Adipocyte (in vitro differentiated cells): Measurements from ENCODE around the gene PLEKHG3.

Experiments
- DNase-seq: peaks from one replicate; pipeline ENCODE4 v3.0.0-alpha.2; 2015; ENCODE audit warnings: low read depth
- H3K27me3 ChIP-seq: replicated peaks from 2 replicates; pipeline ENCODE4 v1.7.0; 2013; ENCODE audit warnings: mild to moderate bottlenecking, low read length, moderate library complexity; ENCODE audit not compliant: control insufficient read depth, insufficient read depth
- H3K36me3 ChIP-seq: 2 replicates; pipeline ENCODE4 v1.7.0; 2013; ENCODE audit warnings: low read length, mild to moderate bottlenecking, moderate library complexity; ENCODE audit not compliant: control insufficient read depth, insufficient read depth, severe bottlenecking
- H3K4me1 ChIP-seq: 2 replicates; pipeline ENCODE4 v1.7.0; 2013; ENCODE audit warnings: mild to moderate bottlenecking, low read length, moderate library complexity; ENCODE audit not compliant: control insufficient read depth, insufficient read depth
- H3K4me3 ChIP-seq: 2 replicates; pipeline ENCODE4 v1.7.0; 2013; ENCODE audit warnings: mild to moderate bottlenecking, low read length, moderate library complexity
- H3K9ac ChIP-seq: 2 replicates; pipeline ENCODE4 v1.7.0; 2013; ENCODE audit warnings: mild to moderate bottlenecking, low read length, moderate library complexity
- H3K9me3 ChIP-seq: 2 replicates; pipeline ENCODE4 v1.7.0; 2013; ENCODE audit warnings: mild to moderate bottlenecking, low read length, moderate library complexity; ENCODE audit not compliant: control insufficient read depth

The PLEKHG3 gene

DNA sequence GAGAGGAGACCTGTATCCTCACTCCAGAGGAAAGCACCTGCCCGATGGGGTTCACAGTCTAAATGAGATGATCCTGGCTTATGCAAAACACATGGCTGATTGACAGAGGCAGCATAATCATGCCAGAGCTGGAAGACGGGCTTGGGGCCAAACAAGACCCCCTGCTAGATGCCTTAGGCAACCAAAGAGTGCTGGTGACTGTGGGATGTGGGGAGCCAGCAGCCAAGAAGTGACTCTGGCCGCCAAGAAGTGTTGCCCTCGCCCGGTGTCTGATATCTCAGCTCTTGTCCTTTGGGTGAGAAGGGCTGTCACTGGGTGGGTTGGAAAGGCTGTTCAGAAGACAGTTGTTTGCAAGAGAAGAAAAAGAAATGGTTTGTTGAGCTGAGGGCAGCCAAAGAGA, 56.7 kb downstream of the PLEKHG3 start:
- Histone ChIP-seq H3K9ac (no peak overlapping the region), H3K4me1 (peaks cover 29% of the 10 kb centered on the region)

DNA sequence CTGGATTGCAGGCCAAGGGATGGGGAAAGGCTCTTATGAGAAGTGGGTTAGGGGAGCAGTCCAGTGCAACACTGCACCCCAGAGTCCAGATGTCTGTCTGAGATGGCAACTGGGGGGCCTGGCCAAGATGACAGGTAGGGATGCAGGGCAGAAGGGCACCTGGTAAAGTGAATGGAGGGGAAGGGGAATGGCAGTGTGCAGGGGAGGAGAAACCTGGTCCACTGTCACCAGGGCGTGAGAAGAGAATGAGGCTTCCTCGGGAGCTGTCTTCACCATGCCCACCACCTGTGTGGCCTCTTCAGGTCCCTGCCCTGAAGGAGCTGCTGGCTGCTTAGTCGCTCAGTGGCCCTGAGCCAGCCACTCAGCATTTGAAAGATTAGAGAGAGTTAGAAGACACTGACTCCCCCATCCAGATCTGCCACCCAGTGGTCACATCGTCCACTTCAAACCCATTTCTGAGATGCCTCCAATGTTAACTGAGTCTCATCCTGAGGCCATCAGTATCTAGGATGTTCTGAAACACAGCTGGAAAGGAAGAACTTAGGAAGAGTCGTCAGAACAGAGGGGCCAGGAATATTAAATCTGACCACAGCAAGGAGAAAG, 57.3 kb downstream of the PLEKHG3 start:
- H3K4me1 ChIP-seq, result peaks cover 29% of the 10 kb centered on the region
- peaks cover 18% of the 10 kb centered on the region for H3K27me3 ChIP-seq
- no peak overlapping the region for H3K9ac ChIP-seq
- no peak overlapping the region for H3K4me3 ChIP-seq
- H3K36me3 ChIP-seq, result no peaks in the 10 kb centered on the region
- DNase-seq, result no peak
- H3K9me3 ChIP-seq, result no peaks in the 10 kb centered on the region

More for the DNA sequence above, 56.7 kb downstream of the PLEKHG3 start:
- Histone ChIP-seq H3K36me3 (no peaks in the 10 kb centered on the region), H3K9me3 (no peaks in the 10 kb centered on the region), H3K4me3 (no peak overlapping the region), H3K27me3 (peaks cover 19% of the 10 kb centered on the region)
- DNase-seq, result no peak

DNA sequence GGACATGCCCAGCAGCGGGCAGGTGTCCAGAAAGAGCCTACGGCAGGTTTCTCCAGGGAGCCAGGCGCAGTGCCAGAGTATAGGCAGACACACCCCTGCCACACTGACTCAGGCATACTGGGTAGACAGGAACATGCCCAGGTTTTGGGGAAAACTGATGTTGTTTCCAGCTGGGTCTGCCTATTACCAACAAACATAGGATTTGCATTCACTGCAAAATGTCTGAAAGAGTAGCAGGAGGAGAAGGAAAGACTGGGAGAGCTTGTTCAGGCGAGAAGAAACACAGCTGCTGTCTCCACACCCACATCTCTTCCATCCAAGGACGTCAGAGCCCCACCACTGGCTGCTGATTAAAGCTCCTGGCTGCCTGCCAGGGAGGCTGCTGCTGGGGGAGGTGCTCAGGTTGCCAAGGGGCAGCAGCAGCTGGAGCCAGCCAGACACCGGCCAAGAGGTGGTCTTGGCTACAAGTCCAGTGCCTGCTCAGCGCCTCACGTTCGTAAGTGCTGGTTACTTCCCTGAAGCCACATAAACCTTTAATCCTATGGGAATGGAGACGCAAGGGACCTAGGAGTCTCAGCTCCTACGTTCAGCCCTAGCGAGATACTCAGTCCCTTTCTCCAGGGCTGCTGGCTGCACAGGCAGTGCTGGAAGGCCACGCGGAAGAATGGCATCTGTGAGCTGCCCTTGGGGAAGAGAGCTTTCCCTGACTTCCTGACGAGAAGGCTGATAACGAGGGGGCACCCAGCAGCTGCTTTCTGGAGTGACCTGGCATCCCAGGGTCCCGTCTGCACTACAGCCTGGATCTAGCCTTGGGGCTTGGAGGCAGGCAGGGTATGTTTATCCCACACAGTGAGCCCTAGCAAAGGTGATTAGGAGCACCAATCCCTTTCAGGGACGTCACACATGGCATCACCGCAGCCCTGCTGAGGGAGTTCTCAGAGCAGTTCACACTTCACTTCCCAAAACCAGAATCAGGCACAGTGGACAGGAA, 58.1 kb downstream of the PLEKHG3 start:
- Histone ChIP-seq H3K4me1 (peaks cover 29% of the 10 kb centered on the region), H3K9me3 (no peaks in the 10 kb centered on the region), H3K4me3 (no peak overlapping the region), H3K27me3 (peaks cover 24% of the 10 kb centered on the region), H3K36me3 (no peaks in the 10 kb centered on the region), H3K9ac (no peak overlapping the region)
- peak; percentile 77 for DNase-seq

DNA sequence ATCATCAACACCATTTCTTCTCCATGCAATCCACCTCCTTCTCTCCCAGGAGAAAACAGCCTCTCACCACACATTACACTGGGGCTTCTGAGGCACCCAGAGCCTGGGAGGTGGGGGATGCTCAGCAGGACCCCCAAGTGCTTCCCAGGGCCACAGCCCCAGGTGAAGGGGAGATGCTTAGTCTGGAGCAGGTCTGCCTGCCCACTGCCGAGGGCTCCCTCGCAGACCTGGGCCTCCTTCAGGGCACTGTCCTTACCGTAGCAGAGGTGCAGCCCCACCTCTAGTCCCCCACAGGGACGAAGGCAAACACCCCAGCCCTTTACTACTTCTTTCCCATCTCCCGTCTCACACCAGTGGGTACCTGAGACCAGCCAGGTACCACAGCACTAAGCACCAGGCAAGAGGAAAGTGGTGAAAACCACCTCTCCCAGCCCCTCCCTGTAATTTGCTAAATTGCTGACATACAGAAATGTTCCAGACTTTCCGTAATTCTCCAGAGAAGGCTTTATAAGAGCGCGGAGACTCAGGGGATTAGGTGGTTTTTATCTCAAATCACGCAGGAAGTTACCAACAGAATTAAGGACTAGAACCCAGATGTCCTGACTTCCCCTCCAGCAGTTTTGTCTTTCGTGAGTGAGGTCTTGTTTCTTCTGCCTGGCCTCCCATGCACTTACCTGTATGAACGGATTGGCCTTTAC, 59.0 kb downstream of the PLEKHG3 start:
- H3K36me3 ChIP-seq, result no peaks in the 10 kb centered on the region
- H3K4me1 ChIP-seq, result peaks cover 24% of the 10 kb centered on the region
- H3K9me3 ChIP-seq, result no peaks in the 10 kb centered on the region
- DNase-seq, result no peak
- H3K9ac ChIP-seq, result no peak overlapping the region
- no peak overlapping the region for H3K4me3 ChIP-seq
- peaks cover 31% of the 10 kb centered on the region for H3K27me3 ChIP-seq

DNA sequence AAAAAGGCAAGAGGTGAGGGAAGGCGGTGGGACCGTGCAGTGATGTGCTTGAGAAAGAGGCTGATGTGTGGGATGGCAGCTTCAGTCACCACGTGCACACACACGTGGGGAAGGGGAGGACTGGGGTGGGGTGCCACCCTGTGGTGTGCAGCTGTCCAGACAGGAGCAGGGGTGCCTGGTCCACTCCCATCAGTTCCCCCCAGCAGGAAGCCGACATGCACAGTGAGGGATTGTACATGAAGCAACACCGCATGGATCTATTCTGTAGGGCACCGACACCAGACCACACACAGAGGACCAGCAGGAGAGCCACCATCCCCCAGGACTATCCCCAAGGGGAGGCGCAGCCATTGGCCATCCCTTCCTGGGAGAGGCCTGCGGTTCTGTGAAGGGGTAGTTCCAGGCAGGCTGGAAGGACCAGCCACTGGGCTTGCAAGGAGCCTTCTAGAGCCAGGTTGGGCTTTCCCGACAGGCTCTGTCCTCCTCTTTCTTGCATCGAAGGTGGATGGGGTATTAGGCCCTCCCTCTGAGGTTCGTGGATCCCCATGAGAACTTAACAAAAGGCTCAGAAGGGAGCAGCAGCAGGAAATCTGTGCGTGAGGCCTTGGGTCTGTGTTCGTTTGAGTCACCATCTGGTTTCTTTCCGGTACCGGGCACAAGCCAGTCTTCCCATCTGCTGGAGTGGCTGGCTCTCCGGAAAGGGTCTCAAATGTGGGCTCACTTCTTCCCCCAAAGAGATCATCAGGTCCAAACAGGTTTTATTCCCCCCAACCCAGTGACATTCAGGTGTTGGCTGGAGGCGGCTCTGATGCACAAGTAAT, 59.8 kb downstream of the PLEKHG3 start:
- H3K9me3 ChIP-seq, result no peaks in the 10 kb centered on the region
- H3K4me3 ChIP-seq, result peak overlapping the region; percentile 59
- peak overlapping the region; percentile 70 for H3K9ac ChIP-seq
- H3K4me1 ChIP-seq, result peaks cover 17% of the 10 kb centered on the region
- H3K36me3 ChIP-seq, result no peaks in the 10 kb centered on the region
- H3K27me3 ChIP-seq, result peaks cover 33% of the 10 kb centered on the region
- peak; percentile 29 for DNase-seq

DNA sequence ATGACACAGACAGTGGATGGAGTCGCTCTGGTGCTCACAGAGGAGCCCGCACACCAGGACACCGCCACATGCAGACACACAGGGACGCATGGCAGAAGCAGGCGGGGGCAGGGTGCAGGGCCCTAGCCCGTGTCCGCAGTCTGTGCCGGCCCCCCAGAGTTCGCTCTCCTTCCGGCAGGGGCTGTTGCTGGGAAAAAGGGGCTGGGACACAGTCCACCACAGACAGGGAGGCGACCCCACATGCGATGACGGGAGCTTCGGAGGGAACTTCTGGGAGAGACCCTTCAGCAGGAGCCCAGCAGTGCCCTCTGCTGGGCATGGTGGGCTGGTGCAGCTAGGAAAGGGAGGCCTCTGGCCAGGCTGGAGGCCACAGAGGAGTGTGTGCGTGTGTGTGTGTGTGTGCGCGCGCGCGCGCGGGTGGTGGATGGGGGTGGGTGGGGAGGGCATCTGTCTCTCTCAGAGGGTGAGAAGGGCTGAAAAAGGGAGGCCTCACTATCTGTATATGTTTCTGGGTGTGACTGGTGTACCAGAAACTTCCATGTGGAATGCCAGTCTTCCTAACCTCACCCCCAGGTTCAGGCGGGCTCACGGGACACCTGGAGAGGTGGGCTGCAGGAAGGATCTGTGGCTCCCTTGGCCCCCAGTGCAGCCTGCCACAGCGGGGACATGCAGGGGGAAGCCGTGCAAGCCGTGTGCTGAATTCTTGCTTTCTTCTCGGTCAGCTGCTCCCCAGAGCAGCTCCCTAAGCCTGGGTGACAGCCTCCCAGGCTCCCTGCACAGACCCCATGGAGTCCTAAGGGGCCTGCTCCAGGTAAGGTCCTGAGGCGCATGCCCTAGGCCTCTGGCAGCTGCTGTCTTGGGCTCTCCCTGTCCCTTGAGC, 60.7 kb downstream of the PLEKHG3 start:
- peaks cover 26% of the 10 kb centered on the region for H3K27me3 ChIP-seq

DNA sequence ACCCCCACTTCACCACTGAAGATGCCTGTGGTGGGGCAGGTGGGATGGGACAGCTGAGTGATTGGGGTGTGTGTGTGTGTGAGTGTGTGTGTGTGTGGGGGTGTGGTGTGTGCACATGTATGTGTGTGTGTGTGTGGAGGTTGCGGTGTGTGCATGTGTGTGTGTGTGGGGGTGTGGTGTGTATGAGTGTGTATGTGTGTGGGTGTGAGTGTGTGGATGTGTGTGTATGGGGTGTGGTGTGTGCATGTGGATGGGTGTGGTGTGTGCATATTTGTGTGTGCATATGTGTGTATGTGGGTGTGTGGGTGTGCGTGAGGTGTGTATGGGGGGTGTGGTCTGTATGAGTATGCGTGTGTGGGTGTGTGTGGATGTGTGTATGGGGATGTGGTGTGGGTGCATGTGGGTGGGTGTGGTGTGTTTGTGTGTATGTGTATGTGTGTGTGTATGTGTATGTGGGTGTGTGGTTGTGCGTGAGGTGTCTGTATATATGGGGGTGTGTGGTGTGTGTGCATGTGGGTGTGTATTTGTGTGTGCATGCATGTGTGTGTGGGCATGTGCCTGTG, 61.6 kb downstream of the PLEKHG3 start:
- Histone ChIP-seq H3K4me3 (no peak overlapping the region), H3K27me3 (peaks cover 25% of the 10 kb centered on the region), H3K36me3 (no peaks in the 10 kb centered on the region), H3K4me1 (peaks cover 15% of the 10 kb centered on the region), H3K9ac (no peak overlapping the region), H3K9me3 (no peaks in the 10 kb centered on the region)
- no peak for DNase-seq

More for the DNA sequence above, 60.7 kb downstream of the PLEKHG3 start:
- H3K4me3 ChIP-seq, result peak overlapping the region; percentile 59
- H3K9me3 ChIP-seq, result no peaks in the 10 kb centered on the region
- H3K9ac ChIP-seq, result peak overlapping the region; percentile 70
- peak; percentile 88 for DNase-seq
- H3K36me3 ChIP-seq, result no peaks in the 10 kb centered on the region
- H3K4me1 ChIP-seq, result peaks cover 15% of the 10 kb centered on the region

DNA sequence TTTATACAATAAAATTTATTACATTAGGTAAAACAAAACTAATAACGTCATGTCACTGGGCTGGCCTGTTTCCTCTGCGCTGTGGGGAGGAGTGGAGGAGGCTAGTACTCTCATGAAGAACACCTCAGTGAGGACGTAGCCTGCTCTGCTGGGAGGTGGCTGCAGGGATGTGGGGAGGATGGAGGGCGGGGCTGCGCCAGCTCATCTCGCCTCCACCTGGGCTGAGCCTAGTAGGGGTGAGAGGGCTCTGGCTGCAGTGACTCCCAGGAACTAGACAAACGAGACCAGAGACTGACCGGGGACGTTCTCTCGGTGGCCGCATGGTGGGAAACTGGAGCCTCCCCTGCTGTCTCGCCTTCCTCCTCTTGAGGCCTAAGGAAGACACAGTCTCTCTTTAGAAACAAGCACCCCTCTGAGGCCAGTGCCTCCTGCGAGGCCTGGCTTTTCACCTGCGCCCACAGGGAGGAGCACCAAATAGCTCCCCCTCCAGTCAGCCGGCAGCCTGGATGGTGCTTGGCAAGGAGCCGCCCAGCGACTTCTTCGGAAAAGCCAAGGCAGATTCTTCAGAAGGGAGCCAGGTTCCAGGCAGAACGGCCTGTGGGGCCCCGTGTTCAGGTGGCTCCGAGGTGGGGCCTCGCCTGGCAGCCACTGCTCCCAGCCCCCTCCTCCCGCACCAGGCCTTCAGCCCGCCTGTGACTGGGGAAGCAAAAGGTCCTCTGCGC, 62.4 kb downstream of the PLEKHG3 start:
- H3K27me3 ChIP-seq, result peaks cover 29% of the 10 kb centered on the region
- H3K9ac ChIP-seq, result no peak overlapping the region
- no peak for DNase-seq
- no peak overlapping the region for H3K4me3 ChIP-seq
- peaks cover 14% of the 10 kb centered on the region for H3K4me1 ChIP-seq
- H3K36me3 ChIP-seq, result no peaks in the 10 kb centered on the region
- H3K9me3 ChIP-seq, result no peaks in the 10 kb centered on the region

DNA sequence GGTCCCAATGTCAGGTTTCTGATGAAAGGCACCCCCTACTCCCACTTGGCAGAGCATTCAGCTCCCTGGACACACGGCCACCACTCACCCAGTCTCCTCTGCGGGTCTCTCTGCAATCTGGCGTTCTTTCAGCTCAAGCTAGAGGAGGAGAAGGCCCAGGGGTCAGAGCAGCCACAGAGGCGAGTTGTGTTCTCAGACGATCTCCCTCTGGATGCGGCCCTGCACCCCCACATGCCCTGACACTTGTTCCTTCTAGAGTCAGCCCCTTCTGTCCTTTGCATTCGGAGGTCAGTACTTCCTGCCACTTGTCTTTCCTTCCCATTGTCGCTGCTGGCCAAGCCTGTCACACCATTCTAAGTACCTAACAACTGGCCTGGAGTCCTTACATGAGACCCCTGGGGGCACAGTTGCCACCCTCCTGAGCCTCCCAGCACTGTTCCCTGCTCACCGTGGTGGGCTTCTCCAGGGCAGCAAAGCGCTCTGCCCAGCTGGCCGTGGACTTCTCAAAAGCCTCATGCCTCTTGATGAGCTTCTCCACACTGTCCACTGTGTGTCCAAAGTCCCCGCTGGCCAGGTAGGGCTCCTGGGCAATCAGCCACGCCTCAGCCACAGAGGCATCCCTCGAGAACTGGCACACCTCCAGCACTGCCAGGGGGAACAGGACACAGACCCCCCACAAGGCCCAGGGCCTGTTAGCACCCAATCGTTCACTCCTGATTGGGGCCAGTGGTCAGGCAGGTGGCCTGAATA, 63.2 kb downstream of the PLEKHG3 start:
- Histone ChIP-seq H3K4me1 (peaks cover 6% of the 10 kb centered on the region), H3K4me3 (no peak overlapping the region), H3K36me3 (no peaks in the 10 kb centered on the region), H3K9me3 (no peaks in the 10 kb centered on the region), H3K27me3 (peaks cover 36% of the 10 kb centered on the region), H3K9ac (no peak overlapping the region)
- DNase-seq, result no peak
